ENCODE data around the gene DESI1. TPM values are rescaled to one million over a fixed set of nuclear protein-coding genes. Genes with fewer than 3 reads are reported as not detected.

Gene DESI1
- total RNA-seq, 6 donors from 2014 or later = 28.2 to 41.5 (median 31.1) TPM

DNA sequence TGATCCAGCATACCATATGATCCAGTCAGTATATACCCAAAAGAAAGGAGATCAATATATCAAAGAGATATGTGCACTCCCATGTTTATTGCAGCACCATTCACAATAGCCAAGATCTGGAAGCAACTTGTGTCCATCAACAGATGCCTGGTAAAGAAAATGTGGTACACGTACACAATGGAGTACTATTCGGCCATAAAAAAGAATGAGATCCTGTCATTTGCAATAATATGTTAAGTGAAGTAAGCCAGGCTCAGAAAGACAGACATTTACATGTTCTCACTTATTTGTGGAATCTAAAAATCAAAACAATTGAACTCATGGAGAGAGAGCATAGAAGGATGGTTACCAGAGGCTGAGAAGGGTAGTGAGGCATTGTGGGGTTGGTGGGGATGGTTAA is 40.9 kb upstream of the DESI1 start:
- Histone ChIP-seq H3K27ac (no peak overlapping the region), H3K36me3 (peaks cover 58 to 86% (median 72%) of the 10 kb centered on the region in 4 donors)
- TF ChIP-seq POLR2AphosphoS5 (IDR thresholded peaks at IDR 0.05) (no peak), EP300 (IDR thresholded peaks at IDR 0.05) (no peak), POLR2A (IDR thresholded peaks at IDR 0.05) (no peak)
- TF ChIP-seq, protein P1, sequence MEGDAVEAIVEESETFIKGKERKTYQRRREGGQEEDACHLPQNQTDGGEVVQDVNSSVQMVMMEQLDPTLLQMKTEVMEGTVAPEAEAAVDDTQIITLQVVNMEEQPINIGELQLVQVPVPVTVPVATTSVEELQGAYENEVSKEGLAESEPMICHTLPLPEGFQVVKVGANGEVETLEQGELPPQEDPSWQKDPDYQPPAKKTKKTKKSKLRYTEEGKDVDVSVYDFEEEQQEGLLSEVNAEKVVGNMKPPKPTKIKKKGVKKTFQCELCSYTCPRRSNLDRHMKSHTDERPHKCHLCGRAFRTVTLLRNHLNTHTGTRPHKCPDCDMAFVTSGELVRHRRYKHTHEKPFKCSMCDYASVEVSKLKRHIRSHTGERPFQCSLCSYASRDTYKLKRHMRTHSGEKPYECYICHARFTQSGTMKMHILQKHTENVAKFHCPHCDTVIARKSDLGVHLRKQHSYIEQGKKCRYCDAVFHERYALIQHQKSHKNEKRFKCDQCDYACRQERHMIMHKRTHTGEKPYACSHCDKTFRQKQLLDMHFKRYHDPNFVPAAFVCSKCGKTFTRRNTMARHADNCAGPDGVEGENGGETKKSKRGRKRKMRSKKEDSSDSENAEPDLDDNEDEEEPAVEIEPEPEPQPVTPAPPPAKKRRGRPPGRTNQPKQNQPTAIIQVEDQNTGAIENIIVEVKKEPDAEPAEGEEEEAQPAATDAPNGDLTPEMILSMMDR (IDR thresholded peaks at IDR 0.05) = no peak

DNA sequence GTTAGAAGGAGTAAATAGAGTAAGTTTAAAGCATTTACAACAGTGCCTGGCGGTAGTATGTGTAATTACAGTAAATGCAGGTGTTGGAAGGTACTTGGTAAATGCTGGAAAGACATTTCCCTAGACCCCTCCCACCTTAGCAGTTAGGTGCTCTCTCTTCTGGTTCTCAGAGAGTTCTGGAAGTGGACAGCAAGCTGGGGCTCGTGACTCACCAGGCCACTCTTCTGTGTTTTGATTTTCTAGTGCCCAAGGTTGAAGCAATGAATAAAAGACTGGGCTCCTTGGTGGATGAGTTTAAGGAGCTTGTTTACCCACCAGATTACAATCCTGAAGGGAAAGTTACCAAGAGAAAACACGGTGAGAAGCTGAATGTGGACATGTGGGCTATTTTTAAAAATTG is 40.2 kb upstream of the DESI1 start:
- H3K4me3 ChIP-seq = no peak overlapping the region
- TF ChIP-seq, protein P1 (IDR thresholded peaks at IDR 0.05) = no peak
- TF ChIP-seq POLR2AphosphoS5 (IDR thresholded peaks at IDR 0.05) (no peak), POLR2A (IDR thresholded peaks at IDR 0.05) (no peak), EP300 (IDR thresholded peaks at IDR 0.05) (no peak)
- H3K4me1 ChIP-seq = peaks cover 0 to under 1% (median under 1%) of the 10 kb centered on the region in 4 donors
- ATAC-seq (ENCODE audit: low FRiP score in 2 of 2) (no peak), DNase-seq (no peak)
- no peaks in the 10 kb centered on the region for H3K27me3 ChIP-seq
- H3K9me3 ChIP-seq = no peaks in the 10 kb centered on the region
- H3K27ac ChIP-seq = no peak overlapping the region
- 94 to 97% methylated on average over 3 of the region's 3 CpGs for WGBS, 2 donors
- peaks cover 62 to 93% (median 77%) of the 10 kb centered on the region in 4 donors for H3K36me3 ChIP-seq

More for the DNA sequence above, 40.9 kb upstream of the DESI1 start:
- Histone ChIP-seq H3K4me1 (peaks cover 4 to 7% (median 4%) of the 10 kb centered on the region in 4 donors), H3K27me3 (no peaks in the 10 kb centered on the region), H3K9me3 (no peaks in the 10 kb centered on the region), H3K4me3 (no peak overlapping the region)
- no peak for ATAC-seq (ENCODE audit: low FRiP score in 2 of 2)
- DNase-seq = no peak
- WGBS, 2 donors = 91 to 98% methylated on average over 2 of the region's 2 CpGs

DNA sequence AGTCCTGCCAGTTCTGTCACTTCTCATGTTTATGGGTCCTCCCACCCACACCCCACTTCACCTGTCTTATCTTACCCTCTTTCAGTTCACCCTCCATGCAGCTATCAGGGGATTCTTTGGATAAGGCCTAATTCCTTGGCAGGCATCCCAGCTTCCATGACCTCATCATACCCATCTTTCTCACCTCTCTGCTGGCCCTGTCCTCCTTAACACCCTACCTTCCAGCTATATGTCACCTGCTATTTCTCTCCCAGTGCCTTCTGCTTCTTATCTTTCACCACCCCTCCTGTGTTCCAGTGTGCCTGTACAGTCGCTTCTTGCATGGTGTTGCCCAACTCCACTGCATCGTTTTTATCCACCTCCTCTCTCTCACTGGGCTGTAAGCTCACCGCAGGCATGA is 39.6 kb upstream of the DESI1 start:
- Histone ChIP-seq H3K4me3 (no peak overlapping the region), H3K36me3 (peaks cover 67 to 99% (median 83%) of the 10 kb centered on the region in 4 donors), H3K4me1 (no peaks in the 10 kb centered on the region), H3K9me3 (no peaks in the 10 kb centered on the region), H3K27me3 (no peaks in the 10 kb centered on the region), H3K27ac (no peak overlapping the region)
- TF ChIP-seq, protein P1 (IDR thresholded peaks at IDR 0.05) = no peak
- TF ChIP-seq EP300 (IDR thresholded peaks at IDR 0.05) (no peak), POLR2AphosphoS5 (IDR thresholded peaks at IDR 0.05) (no peak)
- DNase-seq = no peak
- WGBS, 2 donors = 80 to 88% methylated on average over 3 of the region's 3 CpGs
- ATAC-seq (ENCODE audit: low FRiP score in 2 of 2) = no peak

DNA sequence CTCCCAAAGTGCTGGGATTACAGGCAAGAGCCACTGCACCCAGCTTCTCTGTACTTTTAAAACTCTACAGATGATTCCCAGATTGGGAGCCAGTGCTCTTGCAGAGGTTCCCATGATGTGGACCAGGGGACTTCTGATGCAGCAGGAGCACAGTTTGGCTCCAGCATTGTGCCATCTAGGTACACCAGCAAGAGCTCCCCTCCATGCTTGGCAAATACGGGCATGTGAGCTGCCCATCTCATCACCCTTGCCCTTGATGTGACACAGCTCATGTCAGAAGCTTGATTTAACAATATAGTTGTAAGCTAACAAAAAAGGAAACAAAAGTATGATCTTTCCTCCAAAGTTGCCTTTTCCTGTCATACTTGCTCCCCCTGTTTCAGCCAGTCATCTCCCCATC is 39.1 kb upstream of the DESI1 start:
- no peak overlapping the region for H3K27ac ChIP-seq
- no peak for DNase-seq
- no peaks in the 10 kb centered on the region for H3K27me3 ChIP-seq
- no peaks in the 10 kb centered on the region for H3K9me3 ChIP-seq
- 93 to 100% methylated on average over 1 of the region's 1 CpG for WGBS, 2 donors
- no peak for ATAC-seq (ENCODE audit: low FRiP score in 2 of 2)
- TF ChIP-seq EP300 (IDR thresholded peaks at IDR 0.05) (no peak), POLR2AphosphoS5 (IDR thresholded peaks at IDR 0.05) (no peak), POLR2A (IDR thresholded peaks at IDR 0.05) (no peak)
- TF ChIP-seq, protein P1 (IDR thresholded peaks at IDR 0.05) = no peak
- no peaks in the 10 kb centered on the region for H3K4me1 ChIP-seq
- H3K36me3 ChIP-seq = peaks cover 70 to 100% (median 86%) of the 10 kb centered on the region in 4 donors
- H3K4me3 ChIP-seq = no peak overlapping the region

DNA sequence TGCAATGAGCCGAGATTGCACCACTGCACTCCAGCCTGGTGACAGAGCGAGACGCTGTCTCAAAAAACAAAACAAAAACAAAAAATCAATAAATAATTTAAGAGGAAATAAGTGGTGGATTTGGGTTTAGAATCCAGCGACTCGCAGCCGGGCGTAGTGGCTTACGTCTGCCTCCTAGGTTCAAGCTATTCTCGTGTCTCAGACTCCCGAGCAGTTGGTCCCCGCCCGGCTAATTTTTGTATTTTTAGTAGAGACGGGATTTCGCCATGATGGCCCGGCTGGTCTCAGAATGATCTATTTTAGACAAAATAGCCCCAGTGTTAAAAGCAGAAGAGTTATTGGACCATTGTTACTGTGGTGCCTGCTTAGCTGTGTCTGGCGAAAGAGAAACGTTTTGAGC is 38.0 kb upstream of the DESI1 start:
- H3K36me3 ChIP-seq = peaks cover 79 to 100% (median 91%) of the 10 kb centered on the region in 4 donors
- no peaks in the 10 kb centered on the region for H3K27me3 ChIP-seq
- ATAC-seq (ENCODE audit: low FRiP score in 2 of 2) (no peak), DNase-seq (no peak)
- H3K4me1 ChIP-seq = no peaks in the 10 kb centered on the region
- no peak overlapping the region for H3K4me3 ChIP-seq
- WGBS, 2 donors = 94 to 96% methylated on average over 17 of the region's 17 CpGs
- TF ChIP-seq POLR2A (IDR thresholded peaks at IDR 0.05) (no peak), EP300 (IDR thresholded peaks at IDR 0.05) (no peak), POLR2AphosphoS5 (IDR thresholded peaks at IDR 0.05) (no peak)
- TF ChIP-seq, protein P1 (IDR thresholded peaks at IDR 0.05) = no peak
- H3K27ac ChIP-seq = no peak overlapping the region
- no peaks in the 10 kb centered on the region for H3K9me3 ChIP-seq

Measured in upper lobe of left lung (tissue), 6 donors.